ENCODE measurements around the gene HES7.
A peak's percentile ranks its signal among the peaks of the same experiment; 100 is the strongest.
"Not testable (repeated sequence)": the region's sequence is repeated elsewhere in the genome, so short reads cannot be mapped to it uniquely, and the experiment has no call there.

Gene HES7

DNA sequence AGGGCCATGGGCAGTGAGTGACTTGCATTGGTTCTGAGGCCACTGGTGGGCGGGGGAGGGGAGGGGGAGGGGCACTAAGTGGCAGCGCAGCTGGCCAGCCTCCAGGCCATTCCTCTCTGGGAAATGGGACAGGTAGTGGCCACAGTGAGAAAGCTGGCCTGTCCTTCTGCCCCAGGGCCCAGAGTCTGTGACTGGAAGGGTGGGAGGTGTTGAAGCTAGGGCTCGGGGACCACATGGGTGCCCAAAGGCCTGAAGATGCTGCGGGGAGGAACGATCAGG lies 36.0 kb downstream of the HES7 start:
- Histone ChIP-seq H3K9ac (ENCODE audit: low read length in 2 of 2) (no peak overlapping the region), H3K9me3 (ENCODE audit: control insufficient read depth in 2 of 2, low read length in 2 of 2) (no peaks in the 10 kb centered on the region), H3K4me1 (ENCODE audit: control insufficient read depth, insufficient read depth, low read length) (no peaks in the 10 kb centered on the region), H3K4me3 (ENCODE audit: low read length in 2 of 2) (no peak overlapping the region), H3K27ac (ENCODE audit: low read length) (no peak overlapping the region), H3K27me3 (ENCODE audit: control insufficient read depth in 1 of 2, insufficient read depth in 2 of 2, low read length in 2 of 2) (peaks cover 30 to 33% of the 10 kb centered on the region in 2 donors), H3K36me3 (ENCODE audit: control insufficient read depth in 2 of 2, insufficient read depth in 2 of 2, low read length in 2 of 2) (no peaks in the 10 kb centered on the region)

DNA sequence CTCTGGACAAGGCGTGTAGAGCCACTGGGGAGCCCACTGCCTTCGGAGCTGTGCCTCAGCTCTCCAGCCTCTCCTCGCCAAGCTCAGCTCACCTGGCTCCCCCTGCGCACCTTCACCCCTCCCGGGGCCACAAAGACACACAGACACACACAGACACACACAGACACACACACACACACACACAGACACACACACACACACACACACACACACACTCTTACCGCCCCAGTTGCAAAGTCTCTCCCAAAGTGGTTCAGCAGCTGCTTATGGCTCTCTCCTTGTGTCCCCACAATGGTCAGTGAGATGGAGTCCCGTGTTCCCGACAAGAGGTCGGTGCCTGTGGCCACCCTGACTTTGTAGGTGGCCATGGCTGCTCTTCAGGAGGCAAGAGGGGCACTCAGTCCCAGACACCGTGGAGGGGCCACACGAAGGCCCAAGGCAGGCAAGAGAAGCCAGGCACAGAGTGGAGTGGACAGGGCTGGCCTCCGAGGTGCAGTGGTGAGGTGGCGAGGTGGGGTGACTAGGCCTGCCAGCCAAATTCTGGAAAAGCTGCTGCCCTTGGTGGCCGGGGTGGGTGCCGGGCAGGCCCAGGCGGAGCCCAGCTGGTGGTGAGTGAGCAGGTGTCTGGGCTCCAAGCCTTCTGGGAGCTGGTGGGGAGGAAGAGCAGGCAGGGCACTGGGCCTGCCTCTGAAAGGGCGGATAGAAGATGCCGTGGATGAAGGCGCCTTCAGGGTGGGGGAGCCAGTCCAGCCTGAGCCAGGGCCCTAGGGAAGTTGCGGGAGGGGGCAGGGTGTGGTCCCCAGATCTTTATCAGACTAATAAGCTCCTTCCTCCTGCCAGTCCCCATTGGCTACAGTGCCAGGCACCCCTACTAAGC lies 36.6 kb downstream of the HES7 start, which contains the start of gene ALOX12B:
TSS of gene ALOX12B (minus strand) at position 642 of the 877 bp plus-strand sequence. CDS start at position 368, 274 bp downstream.
- H3K27me3 ChIP-seq (ENCODE audit: control insufficient read depth in 1 of 2, insufficient read depth in 2 of 2, low read length in 2 of 2), result peaks cover 26 to 34% of the 10 kb centered on the region in 2 donors

DNA sequence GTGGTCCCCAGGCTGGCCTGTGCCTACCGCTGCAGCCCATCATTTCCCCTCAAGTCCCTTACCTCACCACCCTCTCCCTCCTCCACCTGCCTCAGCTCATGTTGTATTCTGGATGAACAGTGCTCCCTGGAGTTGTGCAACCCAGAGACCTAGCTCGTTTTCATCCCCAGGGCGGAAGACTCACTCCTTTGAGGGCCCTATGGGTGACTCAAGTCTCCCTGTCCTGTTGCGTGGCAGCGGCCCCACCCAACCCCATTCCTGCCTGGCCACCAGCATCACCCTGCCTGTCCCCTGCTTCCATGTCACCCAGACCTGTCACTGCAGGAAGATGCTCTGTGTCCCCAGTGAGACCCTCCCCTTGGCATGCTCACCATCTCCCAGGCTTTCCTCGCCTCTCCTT lies 39.7 kb downstream of the HES7 start:
- Histone ChIP-seq H3K36me3 (ENCODE audit: control insufficient read depth in 2 of 2, insufficient read depth in 2 of 2, low read length in 2 of 2) (no peaks in the 10 kb centered on the region), H3K4me3 (ENCODE audit: low read length in 2 of 2) (no peak overlapping the region), H3K9ac (ENCODE audit: low read length in 2 of 2) (no peak overlapping the region), H3K27me3 (ENCODE audit: control insufficient read depth in 1 of 2, insufficient read depth in 2 of 2, low read length in 2 of 2) (peaks cover 32 to 37% of the 10 kb centered on the region in 2 donors), H3K27ac (ENCODE audit: low read length) (no peak overlapping the region), H3K9me3 (ENCODE audit: control insufficient read depth in 2 of 2, low read length in 2 of 2) (no peaks in the 10 kb centered on the region), H3K4me1 (ENCODE audit: control insufficient read depth, insufficient read depth, low read length) (peaks cover 12% of the 10 kb centered on the region)

More for the DNA sequence above, 36.6 kb downstream of the HES7 start, which contains the start of gene ALOX12B:
- Histone ChIP-seq H3K9ac (ENCODE audit: low read length in 2 of 2) (no peak within 1 kb of the TSS), H3K4me1 (ENCODE audit: control insufficient read depth, insufficient read depth, low read length) (no peaks in the 10 kb centered on the region), H3K36me3 (ENCODE audit: control insufficient read depth in 2 of 2, insufficient read depth in 2 of 2, low read length in 2 of 2) (no peaks in the 10 kb centered on the region), H3K9me3 (ENCODE audit: control insufficient read depth in 2 of 2, low read length in 2 of 2) (no peaks in the 10 kb centered on the region), H3K4me3 (ENCODE audit: low read length in 2 of 2) (no peak within 1 kb of the TSS), H3K27ac (ENCODE audit: low read length) (no peak within 1 kb of the TSS)

DNA sequence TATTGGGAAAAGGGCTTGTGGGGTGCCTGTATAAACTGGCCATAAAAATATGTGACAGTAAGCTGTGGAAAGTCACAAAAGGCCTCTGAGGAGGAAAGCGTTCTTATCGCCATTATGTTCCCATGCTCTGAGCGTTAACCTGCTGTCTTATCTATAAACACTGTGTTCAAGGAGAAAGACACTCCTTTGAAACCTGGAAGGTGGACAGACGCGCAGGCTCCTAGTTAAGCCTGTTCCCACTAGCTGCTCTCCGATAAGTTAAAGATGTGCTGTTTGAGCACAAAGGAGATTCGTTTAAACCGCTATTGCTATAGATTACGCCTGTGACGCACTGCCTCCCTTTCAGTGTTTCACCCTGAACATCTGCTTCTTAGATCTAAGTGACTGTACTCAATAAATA lies 41.6 kb downstream of the HES7 start:
- no peak overlapping the region for H3K9ac ChIP-seq (ENCODE audit: low read length in 2 of 2)
- H3K9me3 ChIP-seq (ENCODE audit: control insufficient read depth in 2 of 2, low read length in 2 of 2), result no peaks in the 10 kb centered on the region
- no peak overlapping the region for H3K4me3 ChIP-seq (ENCODE audit: low read length in 2 of 2)
- H3K27me3 ChIP-seq (ENCODE audit: control insufficient read depth in 1 of 2, insufficient read depth in 2 of 2, low read length in 2 of 2), result peaks cover 36 to 43% of the 10 kb centered on the region in 2 donors
- no peaks in the 10 kb centered on the region for H3K36me3 ChIP-seq (ENCODE audit: control insufficient read depth in 2 of 2, insufficient read depth in 2 of 2, low read length in 2 of 2)
- no peak overlapping the region for H3K27ac ChIP-seq (ENCODE audit: low read length)
- H3K4me1 ChIP-seq (ENCODE audit: control insufficient read depth, insufficient read depth, low read length), result peaks cover 14% of the 10 kb centered on the region

DNA sequence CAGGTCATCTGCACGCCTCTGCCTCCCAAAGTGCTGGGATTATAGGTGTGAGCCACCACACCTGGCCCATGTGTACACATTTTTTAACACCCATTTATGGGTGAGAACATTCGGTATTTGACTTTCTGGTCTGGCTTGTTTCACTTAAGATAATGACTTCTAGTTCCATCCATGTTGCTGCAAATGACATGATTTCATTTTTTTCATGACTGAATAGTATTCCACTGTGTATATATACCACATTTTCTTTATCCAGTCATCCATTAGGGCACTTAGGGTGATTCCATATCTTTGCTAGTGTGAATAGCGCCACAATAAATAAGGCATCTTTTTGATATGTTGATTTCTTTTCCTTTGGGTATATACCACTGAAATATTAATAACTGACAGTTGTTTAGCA lies 42.0 kb downstream of the HES7 start:
- Histone ChIP-seq H3K9ac (ENCODE audit: low read length in 2 of 2) (no peak overlapping the region), H3K27me3 (ENCODE audit: control insufficient read depth in 1 of 2, insufficient read depth in 2 of 2, low read length in 2 of 2) (peaks cover 40 to 45% of the 10 kb centered on the region in 2 donors), H3K27ac (ENCODE audit: low read length) (no peak overlapping the region), H3K36me3 (ENCODE audit: control insufficient read depth in 2 of 2, insufficient read depth in 2 of 2, low read length in 2 of 2) (no peaks in the 10 kb centered on the region), H3K4me3 (ENCODE audit: low read length in 2 of 2) (no peak overlapping the region), H3K4me1 (ENCODE audit: control insufficient read depth, insufficient read depth, low read length) (peaks cover 14% of the 10 kb centered on the region), H3K9me3 (ENCODE audit: control insufficient read depth in 2 of 2, low read length in 2 of 2) (no peaks in the 10 kb centered on the region)

DNA sequence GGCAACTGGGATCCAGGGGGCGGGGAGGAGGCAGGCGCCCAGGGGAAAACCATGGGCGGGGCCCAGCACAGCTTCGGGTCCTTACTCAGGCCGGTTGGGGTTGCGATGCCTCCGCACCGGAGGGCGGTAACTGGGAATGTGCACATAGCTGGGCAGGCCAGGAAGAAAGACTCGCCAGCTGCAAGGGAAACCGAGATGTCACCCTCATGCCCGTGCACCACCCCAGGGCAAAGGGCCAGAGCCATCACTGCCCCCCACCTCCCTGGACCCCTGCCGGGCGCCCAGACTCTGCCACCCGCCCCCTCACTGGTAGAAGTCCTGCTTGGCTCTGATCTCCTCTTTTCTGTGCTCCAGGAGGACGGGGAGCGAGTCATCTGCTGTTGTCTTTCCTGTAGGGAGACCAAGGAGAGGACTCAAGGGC lies 43.1 kb downstream of the HES7 start:
- H3K9me3 ChIP-seq (ENCODE audit: control insufficient read depth in 2 of 2, low read length in 2 of 2), result no peaks in the 10 kb centered on the region
- H3K27ac ChIP-seq (ENCODE audit: low read length), result no peak overlapping the region
- H3K4me1 ChIP-seq (ENCODE audit: control insufficient read depth, insufficient read depth, low read length), result peaks cover 14% of the 10 kb centered on the region
- H3K36me3 ChIP-seq (ENCODE audit: control insufficient read depth in 2 of 2, insufficient read depth in 2 of 2, low read length in 2 of 2), result no peaks in the 10 kb centered on the region
- no peak overlapping the region for H3K9ac ChIP-seq (ENCODE audit: low read length in 2 of 2)
- no peak overlapping the region for H3K4me3 ChIP-seq (ENCODE audit: low read length in 2 of 2)
- peaks cover 51 to 52% of the 10 kb centered on the region in 2 donors for H3K27me3 ChIP-seq (ENCODE audit: control insufficient read depth in 1 of 2, insufficient read depth in 2 of 2, low read length in 2 of 2)

DNA sequence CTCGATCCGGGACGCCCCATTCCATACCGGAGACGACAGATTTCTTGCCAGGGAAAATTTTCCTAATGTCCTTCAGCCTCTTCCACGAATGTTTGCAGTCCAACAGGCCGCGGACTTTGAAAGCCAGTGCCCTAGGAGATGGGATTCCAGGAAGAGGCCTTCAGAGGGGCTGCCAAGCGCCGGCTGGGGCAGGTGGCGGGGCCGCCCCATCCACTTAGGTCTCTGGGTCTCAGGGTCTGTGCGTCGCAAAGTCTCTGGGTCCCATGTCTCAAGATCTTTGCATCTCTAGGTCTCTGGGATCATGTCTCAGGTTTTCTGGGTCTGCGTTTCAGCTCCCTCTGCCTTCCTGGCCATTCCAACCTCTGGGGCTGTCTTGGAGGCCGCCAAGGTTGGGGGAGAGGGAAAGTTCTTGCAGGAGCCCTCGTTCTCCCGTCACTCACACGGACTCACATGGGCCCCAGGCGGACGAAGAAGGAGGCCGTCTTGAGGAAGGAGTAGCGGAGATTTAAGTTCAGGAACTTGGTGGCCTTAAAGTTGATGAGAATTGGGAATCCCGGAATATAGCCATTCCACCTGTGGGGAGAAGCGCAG lies 43.6 kb downstream of the HES7 start:
- Histone ChIP-seq H3K36me3 (ENCODE audit: control insufficient read depth in 2 of 2, insufficient read depth in 2 of 2, low read length in 2 of 2) (no peaks in the 10 kb centered on the region), H3K27ac (ENCODE audit: low read length) (no peak overlapping the region), H3K9me3 (ENCODE audit: control insufficient read depth in 2 of 2, low read length in 2 of 2) (no peaks in the 10 kb centered on the region), H3K9ac (ENCODE audit: low read length in 2 of 2) (no peak overlapping the region), H3K4me3 (ENCODE audit: low read length in 2 of 2) (peak overlapping the region in 1 of 2 donors; percentile 74), H3K4me1 (ENCODE audit: control insufficient read depth, insufficient read depth, low read length) (peaks cover 14% of the 10 kb centered on the region), H3K27me3 (ENCODE audit: control insufficient read depth in 1 of 2, insufficient read depth in 2 of 2, low read length in 2 of 2) (peaks cover 54 to 56% of the 10 kb centered on the region in 2 donors)

DNA sequence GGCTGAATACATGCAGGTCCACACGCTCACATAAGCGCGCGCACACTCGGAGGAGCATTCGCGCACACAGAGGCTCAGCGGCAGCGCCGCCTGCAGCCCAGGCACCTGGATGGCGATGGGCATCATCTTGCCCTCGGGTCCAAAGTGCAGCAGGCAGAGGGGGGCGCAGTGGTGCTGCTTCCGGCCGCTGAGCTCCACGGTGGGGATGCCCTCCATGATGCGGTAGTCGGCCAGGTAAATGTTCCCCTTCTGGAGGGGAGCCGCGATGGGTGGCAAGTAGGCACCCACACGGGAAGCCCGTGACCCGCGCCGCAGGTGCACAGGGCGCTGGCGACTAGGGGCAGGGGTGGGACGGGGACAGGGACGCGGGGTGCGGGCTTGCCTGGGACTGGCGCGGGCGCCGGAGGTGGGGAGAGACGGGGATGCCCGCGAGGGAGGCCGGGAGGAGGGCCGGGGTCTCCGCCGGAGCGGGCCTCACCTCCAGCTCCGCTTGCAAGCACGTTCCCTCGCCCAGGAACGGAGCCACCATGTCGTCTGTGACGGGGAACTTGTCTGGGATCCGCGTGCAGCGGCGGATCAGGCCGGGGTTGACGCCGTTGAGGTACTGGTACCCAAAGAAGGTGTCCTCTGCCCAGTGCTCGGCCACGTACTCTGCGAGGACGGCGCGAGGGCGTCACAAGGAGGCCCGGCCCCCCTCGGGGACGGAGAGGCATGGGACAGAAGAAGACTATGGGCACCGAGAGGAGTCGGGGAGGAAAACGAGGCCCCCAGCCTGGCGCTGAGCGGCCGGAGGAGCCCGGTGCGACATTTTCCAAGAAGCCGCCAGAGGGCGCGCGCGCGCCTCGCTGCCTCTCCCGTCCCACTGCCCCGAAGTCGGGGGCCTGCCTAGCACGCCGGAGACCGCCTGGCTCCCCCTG lies 44.4 kb downstream of the HES7 start:
- Histone ChIP-seq H3K9me3 (ENCODE audit: control insufficient read depth in 2 of 2, low read length in 2 of 2) (no peaks in the 10 kb centered on the region), H3K27ac (ENCODE audit: low read length) (no peak overlapping the region), H3K36me3 (ENCODE audit: control insufficient read depth in 2 of 2, insufficient read depth in 2 of 2, low read length in 2 of 2) (no peaks in the 10 kb centered on the region), H3K9ac (ENCODE audit: low read length in 2 of 2) (peak overlapping the region in 1 of 2 donors; percentile 21), H3K4me3 (ENCODE audit: low read length in 2 of 2) (peak overlapping the region; percentile 56 to 74), H3K4me1 (ENCODE audit: control insufficient read depth, insufficient read depth, low read length) (peaks cover 14% of the 10 kb centered on the region), H3K27me3 (ENCODE audit: control insufficient read depth in 1 of 2, insufficient read depth in 2 of 2, low read length in 2 of 2) (peaks cover 60 to 64% of the 10 kb centered on the region in 2 donors)

DNA sequence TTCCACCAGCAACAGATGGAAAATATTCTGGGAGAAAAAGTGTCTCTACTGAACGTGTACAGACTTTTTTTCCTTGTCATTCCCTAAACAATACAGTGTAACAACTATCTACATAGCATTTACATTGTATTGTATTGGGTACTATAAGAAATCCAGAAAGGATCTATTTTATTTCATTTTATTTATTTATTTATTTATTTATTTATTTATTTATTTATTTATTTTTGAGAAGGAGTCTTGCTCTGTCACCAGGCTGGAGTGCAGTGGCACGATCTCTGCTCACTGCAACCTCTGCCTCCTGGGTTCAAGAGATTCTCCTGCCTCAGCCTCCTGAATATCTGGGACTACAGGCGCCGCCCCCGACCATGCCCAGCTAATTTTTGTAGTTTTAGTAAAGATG lies 46.0 kb downstream of the HES7 start:
- H3K4me1 ChIP-seq (ENCODE audit: control insufficient read depth, insufficient read depth, low read length), result peaks cover 29% of the 10 kb centered on the region
- H3K27me3 ChIP-seq (ENCODE audit: control insufficient read depth in 1 of 2, insufficient read depth in 2 of 2, low read length in 2 of 2), result peaks cover 70 to 77% of the 10 kb centered on the region in 2 donors
- not testable (repeated sequence) for H3K9me3 ChIP-seq (ENCODE audit: control insufficient read depth in 2 of 2, low read length in 2 of 2); H3K4me3 ChIP-seq (ENCODE audit: low read length in 2 of 2); H3K9ac ChIP-seq (ENCODE audit: low read length in 2 of 2); H3K36me3 ChIP-seq (ENCODE audit: control insufficient read depth in 2 of 2, insufficient read depth in 2 of 2, low read length in 2 of 2); H3K27ac ChIP-seq (ENCODE audit: low read length)

DNA sequence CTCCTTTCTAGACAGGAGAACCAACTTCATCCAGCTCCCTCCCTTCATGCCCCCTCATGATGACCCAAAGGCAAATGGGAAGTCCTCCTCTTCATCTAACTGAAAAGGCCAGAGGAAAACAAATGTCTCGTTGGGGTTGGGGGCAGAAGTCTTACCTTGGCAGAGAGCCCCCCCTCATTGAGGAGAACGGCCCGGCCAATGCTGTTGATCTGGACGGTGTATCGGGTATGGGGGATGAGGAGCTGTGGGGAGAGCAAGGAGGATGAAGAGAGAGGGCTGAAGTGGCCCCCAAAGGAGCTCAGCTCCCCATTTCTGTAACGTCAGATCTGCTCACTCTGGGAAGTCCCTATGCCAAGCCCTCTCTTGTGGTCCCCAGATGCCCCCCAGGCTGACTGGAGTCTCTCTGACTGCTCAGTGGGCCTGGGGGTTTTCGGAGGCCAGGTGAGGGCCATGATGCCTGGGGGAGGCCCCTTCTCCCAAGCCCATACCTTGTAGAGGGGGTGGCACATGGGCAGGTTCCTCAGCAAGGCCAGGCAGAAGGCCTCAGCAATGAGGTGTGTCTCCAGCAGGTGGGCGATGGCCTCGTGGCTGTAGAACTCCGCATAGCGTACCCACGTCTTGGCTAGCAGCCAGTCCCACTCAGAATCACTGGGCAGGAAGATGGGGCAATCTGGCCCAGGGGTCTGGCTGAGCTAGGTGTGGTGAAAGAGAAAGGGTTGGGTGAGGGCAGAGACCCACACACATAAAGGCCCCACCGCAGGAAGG lies 47.2 kb downstream of the HES7 start:
- Histone ChIP-seq H3K9me3 (ENCODE audit: control insufficient read depth in 2 of 2, low read length in 2 of 2) (no peaks in the 10 kb centered on the region), H3K27ac (ENCODE audit: low read length) (no peak overlapping the region), H3K4me3 (ENCODE audit: low read length in 2 of 2) (no peak overlapping the region), H3K4me1 (ENCODE audit: control insufficient read depth, insufficient read depth, low read length) (peaks cover 37% of the 10 kb centered on the region), H3K36me3 (ENCODE audit: control insufficient read depth in 2 of 2, insufficient read depth in 2 of 2, low read length in 2 of 2) (no peaks in the 10 kb centered on the region), H3K9ac (ENCODE audit: low read length in 2 of 2) (no peak overlapping the region), H3K27me3 (ENCODE audit: control insufficient read depth in 1 of 2, insufficient read depth in 2 of 2, low read length in 2 of 2) (peaks cover 76 to 85% of the 10 kb centered on the region in 2 donors)

Measured in stomach smooth muscle (tissue), 2 donors.